Neural crest cell (in vitro differentiated cells): ENCODE data around the gene COL16A1. TPM values are rescaled to one million over a fixed set of nuclear protein-coding genes. Genes with fewer than 3 reads are reported as not detected.

Experiments
- DNase-seq: peaks from one replicate; pipeline ENCODE4 v3.0.0; 2021; ENCODE audit warnings: low read depth, mixed read lengths, low spot score
- H3K27ac Mint-ChIP-seq: one replicate; pipeline ENCODE4 v1.8.0; 2021; ENCODE audit warnings: mild to moderate bottlenecking, mixed read lengths; ENCODE audit not compliant: unreplicated experiment
- H3K27me3 Mint-ChIP-seq: 2 replicates; pipeline ENCODE4 v1.8.0; 2021; ENCODE audit warnings: low read depth, mild to moderate bottlenecking, mixed read lengths
- H3K36me3 Mint-ChIP-seq: 2 replicates; pipeline ENCODE4 v1.8.0; 2021; ENCODE audit warnings: low read depth, mild to moderate bottlenecking, mixed read lengths
- H3K4me1 Mint-ChIP-seq: 2 replicates; pipeline ENCODE4 v1.8.0; 2021; ENCODE audit warnings: mixed read lengths
- H3K4me3 Mint-ChIP-seq: one replicate; pipeline ENCODE4 v1.8.0; 2021; ENCODE audit warnings: mild to moderate bottlenecking, mixed read lengths
- H3K9me3 Mint-ChIP-seq: 2 replicates; pipeline ENCODE4 v1.8.0; 2021; ENCODE audit warnings: mixed read lengths
- total RNA-seq: library from RNA; stranded (reverse); gene quantifications from 2 replicates; pipeline ENCODE4 v1.2.1, GENCODE V29; 2021
- TF ChIP-seq, protein P1 (sequence below): fragments of 200-600 bp; sonication (generic); conservative IDR thresholded peaks from 2 replicates; pipeline ENCODE4 v1.5.0; 2021; ENCODE audit warnings: antibody characterized with exemption, mild to moderate bottlenecking

COL16A1 gene
- total RNA-seq, 1 donor from 2014 or later: 0.72 TPM

DNA sequence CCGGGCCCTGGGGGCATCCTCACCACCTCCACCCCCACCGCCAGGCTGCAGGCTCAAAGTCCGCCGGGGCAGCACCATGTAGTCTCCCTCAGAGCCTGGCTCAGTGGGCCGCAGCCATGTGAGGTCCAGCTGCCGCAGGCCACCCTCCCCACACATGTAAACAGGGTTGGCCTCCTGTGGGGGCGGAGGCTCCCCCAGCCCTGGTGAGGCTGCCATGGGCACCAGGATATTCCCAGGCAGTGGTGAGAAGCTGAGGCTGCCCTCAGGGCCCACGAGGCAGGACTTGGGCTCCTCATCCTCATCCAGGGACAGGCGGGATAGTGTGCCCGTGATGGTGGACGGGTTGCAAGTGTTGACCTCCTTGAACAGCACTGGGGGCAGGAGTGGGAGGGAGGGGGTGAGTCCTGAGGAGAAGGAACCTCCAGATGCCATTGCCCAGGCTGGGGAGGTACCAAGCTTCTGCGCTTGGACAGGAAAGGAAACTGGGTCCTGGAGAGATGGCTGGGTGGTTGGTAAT, 27.3 kb upstream of the COL16A1 start:
- Mint-ChIP-seq H3K36me3 (no peaks in the 10 kb centered on the region), H3K9me3 (no peaks in the 10 kb centered on the region), H3K4me1 (no peaks in the 10 kb centered on the region), H3K27me3 (no peaks in the 10 kb centered on the region), H3K4me3 (no peak overlapping the region), H3K27ac (no peak overlapping the region)
- DNase-seq: no peak
- TF ChIP-seq, protein P1, sequence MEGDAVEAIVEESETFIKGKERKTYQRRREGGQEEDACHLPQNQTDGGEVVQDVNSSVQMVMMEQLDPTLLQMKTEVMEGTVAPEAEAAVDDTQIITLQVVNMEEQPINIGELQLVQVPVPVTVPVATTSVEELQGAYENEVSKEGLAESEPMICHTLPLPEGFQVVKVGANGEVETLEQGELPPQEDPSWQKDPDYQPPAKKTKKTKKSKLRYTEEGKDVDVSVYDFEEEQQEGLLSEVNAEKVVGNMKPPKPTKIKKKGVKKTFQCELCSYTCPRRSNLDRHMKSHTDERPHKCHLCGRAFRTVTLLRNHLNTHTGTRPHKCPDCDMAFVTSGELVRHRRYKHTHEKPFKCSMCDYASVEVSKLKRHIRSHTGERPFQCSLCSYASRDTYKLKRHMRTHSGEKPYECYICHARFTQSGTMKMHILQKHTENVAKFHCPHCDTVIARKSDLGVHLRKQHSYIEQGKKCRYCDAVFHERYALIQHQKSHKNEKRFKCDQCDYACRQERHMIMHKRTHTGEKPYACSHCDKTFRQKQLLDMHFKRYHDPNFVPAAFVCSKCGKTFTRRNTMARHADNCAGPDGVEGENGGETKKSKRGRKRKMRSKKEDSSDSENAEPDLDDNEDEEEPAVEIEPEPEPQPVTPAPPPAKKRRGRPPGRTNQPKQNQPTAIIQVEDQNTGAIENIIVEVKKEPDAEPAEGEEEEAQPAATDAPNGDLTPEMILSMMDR: no peak

DNA sequence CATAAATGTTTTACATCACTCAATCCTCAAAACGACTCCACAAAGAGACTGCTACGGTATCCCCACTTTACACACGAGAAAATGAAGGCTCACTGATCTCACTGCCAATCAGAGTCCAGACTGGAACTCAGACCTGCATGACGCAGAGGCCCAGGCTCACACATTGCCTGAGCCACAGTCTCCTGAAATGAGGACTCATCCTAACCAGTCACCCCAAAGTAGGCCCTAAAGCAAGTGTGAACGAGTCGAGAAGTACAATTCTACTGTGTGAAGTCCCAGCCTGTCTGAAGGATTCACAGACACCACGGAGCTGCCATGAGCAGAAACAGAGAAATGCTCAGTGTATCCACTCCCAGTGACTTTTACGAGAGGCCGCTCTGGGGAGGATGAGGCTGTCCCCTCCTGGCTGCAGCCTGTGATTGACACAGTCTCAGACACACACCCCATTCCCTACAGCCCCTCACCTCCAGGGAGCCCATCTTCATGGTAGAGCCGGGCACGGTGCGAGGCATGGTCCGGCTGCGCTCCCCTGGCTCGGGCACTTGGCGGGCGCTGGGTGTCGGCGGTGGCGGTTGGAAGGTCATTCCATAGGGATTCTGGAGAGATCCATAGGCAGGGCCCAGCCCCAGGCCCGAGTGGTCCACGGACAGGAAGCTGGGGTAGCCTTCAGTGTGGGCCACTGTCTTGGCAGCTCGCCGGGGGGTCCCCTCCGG, 26.7 kb upstream of the COL16A1 start:
- no peaks in the 10 kb centered on the region for H3K4me1 Mint-ChIP-seq
- no peak for DNase-seq
- no peaks in the 10 kb centered on the region for H3K9me3 Mint-ChIP-seq
- no peaks in the 10 kb centered on the region for H3K36me3 Mint-ChIP-seq
- H3K27me3 Mint-ChIP-seq: no peaks in the 10 kb centered on the region
- no peak overlapping the region for H3K4me3 Mint-ChIP-seq
- no peak overlapping the region for H3K27ac Mint-ChIP-seq
- TF ChIP-seq, protein P1: no peak

DNA sequence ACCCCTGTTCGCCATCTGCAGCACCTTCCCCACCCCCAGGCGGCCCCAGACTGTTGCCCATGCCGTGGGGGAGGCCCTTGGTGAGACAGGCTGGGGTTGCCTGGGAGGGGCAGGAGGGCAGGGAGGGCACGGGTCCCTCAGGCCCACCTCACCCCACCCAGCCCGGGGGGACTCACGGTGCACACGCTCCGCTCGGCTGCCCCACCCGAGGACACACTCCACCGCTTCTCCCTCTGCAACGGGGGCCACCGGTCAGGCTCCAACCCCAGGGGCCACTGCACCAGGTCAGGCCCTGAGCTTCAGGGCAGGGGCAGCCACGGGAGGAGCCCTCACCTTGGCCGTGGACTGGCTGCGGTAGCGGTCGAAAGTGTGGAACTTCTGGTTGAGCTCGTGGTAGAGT, 24.0 kb upstream of the COL16A1 start:
- H3K4me3 Mint-ChIP-seq: no peak overlapping the region
- no peak for DNase-seq
- H3K36me3 Mint-ChIP-seq: no peaks in the 10 kb centered on the region
- H3K9me3 Mint-ChIP-seq: no peaks in the 10 kb centered on the region
- H3K27ac Mint-ChIP-seq: no peak overlapping the region
- H3K27me3 Mint-ChIP-seq: no peaks in the 10 kb centered on the region
- H3K4me1 Mint-ChIP-seq: peaks cover 3% of the 10 kb centered on the region
- TF ChIP-seq, protein P1: no peak

DNA sequence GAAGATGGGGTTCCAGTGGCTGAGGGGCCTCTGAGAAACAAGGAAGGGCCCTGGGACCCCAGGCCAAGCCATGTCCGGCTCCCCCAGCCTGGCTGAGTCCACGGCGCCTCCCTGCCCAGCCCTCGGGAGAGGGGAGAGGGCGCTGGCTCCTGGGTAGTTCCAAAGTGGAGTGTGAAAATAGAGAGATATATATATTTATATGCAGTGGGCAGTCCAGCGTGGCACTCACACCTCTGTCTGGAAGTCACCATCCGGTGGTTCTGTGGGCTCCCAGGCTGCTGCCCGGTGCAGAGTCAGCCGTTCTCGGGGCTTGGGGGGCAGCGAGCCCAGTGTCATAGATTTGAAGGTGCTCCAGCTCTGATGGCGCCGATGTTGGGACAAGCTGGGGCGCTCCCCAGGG, 23.4 kb upstream of the COL16A1 start:
- DNase-seq: no peak
- H3K4me3 Mint-ChIP-seq: no peak overlapping the region
- H3K27me3 Mint-ChIP-seq: peaks cover 5% of the 10 kb centered on the region
- H3K36me3 Mint-ChIP-seq: no peaks in the 10 kb centered on the region
- H3K27ac Mint-ChIP-seq: no peak overlapping the region
- TF ChIP-seq, protein P1: no peak
- peaks cover 3% of the 10 kb centered on the region for H3K4me1 Mint-ChIP-seq
- no peaks in the 10 kb centered on the region for H3K9me3 Mint-ChIP-seq

DNA sequence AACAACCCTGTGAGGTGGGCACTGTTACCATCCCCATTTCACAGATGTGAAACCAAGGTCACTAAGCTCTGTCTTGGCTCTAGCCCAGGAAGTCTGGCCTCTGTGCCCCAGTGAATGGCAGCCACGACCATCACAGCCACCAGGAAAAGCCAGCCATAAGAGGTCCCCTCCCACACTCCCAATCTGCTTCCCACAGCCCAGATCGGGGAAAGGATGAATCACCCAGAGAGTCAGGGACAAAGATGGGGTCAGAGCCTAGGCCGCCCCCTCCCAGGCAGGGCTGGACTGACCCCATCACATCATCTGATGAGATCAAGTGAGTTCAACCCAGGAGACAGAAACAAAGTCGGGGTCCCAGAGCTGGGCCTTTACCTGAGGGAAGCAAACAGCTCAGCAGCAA, 22.9 kb upstream of the COL16A1 start:
- Mint-ChIP-seq H3K36me3 (no peaks in the 10 kb centered on the region), H3K27ac (no peak overlapping the region), H3K4me1 (peaks cover 3% of the 10 kb centered on the region), H3K9me3 (no peaks in the 10 kb centered on the region), H3K27me3 (peaks cover 9% of the 10 kb centered on the region), H3K4me3 (no peak overlapping the region)
- TF ChIP-seq, protein P1: no peak
- DNase-seq: no peak
